ENCODE results near the gene EVL. TPM values are rescaled to one million over a fixed set of nuclear protein-coding genes. Genes with fewer than 3 reads are reported as not detected.

EVL gene
- total RNA-seq, 1 donor from 2014 or later, result 11.7 TPM

DNA sequence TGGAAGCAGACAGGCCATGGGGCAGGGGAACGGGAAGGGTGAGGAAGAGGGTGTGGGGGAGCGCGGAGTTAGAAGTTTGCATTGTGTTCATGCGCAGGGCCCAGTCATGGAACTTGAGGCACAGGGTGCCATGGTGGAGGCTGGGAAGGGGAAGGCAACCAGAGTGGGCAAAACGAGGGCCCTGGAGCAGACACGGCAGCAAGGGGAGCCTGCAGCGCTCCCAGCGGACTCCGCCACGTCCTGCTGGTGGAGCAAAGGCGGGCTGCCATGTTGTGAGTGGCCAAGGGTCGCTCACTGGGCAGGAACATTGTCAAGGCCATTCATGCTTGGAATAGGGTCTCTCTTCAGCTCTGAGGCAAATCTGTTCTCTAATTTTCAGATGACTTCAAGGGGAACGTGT, 73.7 kb downstream of the EVL start:
- no peaks in the 10 kb centered on the region for H3K9me3 ChIP-seq
- no peaks in the 10 kb centered on the region for H3K4me1 ChIP-seq
- H3K27ac ChIP-seq, result no peak overlapping the region
- no peaks in the 10 kb centered on the region for H3K27me3 ChIP-seq
- intact Hi-C loops (cut with DNase I), result no loop called here
- H3K4me3 ChIP-seq, result no peak overlapping the region
- peaks cover 3 to 4% of the 10 kb centered on the region in 2 donors for H3K36me3 ChIP-seq
- TF ChIP-seq, protein P1, sequence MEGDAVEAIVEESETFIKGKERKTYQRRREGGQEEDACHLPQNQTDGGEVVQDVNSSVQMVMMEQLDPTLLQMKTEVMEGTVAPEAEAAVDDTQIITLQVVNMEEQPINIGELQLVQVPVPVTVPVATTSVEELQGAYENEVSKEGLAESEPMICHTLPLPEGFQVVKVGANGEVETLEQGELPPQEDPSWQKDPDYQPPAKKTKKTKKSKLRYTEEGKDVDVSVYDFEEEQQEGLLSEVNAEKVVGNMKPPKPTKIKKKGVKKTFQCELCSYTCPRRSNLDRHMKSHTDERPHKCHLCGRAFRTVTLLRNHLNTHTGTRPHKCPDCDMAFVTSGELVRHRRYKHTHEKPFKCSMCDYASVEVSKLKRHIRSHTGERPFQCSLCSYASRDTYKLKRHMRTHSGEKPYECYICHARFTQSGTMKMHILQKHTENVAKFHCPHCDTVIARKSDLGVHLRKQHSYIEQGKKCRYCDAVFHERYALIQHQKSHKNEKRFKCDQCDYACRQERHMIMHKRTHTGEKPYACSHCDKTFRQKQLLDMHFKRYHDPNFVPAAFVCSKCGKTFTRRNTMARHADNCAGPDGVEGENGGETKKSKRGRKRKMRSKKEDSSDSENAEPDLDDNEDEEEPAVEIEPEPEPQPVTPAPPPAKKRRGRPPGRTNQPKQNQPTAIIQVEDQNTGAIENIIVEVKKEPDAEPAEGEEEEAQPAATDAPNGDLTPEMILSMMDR (IDR thresholded peaks at IDR 0.05), result no peak
- DNase-seq (ENCODE audit: low spot score in 2 of 2), result no peak

DNA sequence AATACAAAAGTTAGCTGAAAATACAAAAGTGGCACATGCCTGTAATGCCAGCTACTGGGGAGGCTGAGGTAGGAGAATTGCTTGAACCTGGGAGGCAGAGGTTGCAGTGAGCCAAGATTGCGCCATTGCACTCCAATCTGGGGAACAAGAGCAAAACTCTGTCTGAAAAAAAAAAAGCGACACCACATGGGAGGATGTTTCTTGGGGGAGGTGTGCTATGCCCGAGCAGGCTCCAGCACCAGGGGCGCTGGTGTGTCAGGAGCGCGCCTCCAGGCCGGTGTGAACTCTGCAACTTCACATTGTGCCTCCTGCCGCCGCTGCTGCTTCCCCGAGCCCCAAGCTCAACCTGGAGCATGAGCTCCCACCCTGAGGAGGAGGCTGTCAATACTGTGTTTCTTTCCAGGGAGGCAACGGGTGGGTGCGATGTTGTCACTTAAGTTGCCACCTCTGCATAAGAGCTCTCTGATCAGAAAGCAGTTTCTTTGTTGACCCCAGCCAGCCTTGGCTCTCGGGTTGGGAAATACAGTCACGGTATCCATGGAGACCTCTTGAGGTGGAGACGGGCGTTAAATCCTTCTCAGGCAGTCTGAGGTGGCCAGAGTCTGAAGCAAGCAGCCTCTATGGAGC, 75.3 kb downstream of the EVL start:
- Histone ChIP-seq H3K27ac (no peak overlapping the region), H3K36me3 (peaks cover 0 to 4% of the 10 kb centered on the region in 2 donors), H3K9me3 (no peaks in the 10 kb centered on the region), H3K27me3 (no peaks in the 10 kb centered on the region), H3K4me3 (no peak overlapping the region), H3K4me1 (no peaks in the 10 kb centered on the region)
- intact Hi-C loops (cut with DNase I), result no loop called here
- TF ChIP-seq, protein P1 (IDR thresholded peaks at IDR 0.05), result no peak
- DNase-seq (ENCODE audit: low spot score in 2 of 2), result no peak

DNA sequence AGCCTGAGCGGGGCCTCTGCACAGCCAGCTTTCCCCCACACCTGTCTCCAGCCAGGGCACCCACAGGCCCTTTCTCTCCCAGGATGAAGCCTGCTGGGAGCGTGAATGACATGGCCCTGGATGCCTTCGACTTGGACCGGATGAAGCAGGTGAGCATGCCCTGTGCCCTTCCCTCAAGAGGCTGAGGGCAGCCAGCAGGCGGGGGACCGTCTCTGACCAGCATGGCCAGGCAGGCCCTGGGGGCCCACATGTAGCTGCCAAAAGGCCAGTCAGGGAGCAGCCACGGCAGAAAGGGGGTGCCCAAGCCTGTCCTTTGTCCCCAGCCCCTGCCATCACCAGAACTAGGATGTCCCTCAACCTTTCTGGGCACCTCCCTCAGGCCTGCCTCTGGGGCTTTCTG, 75.9 kb downstream of the EVL start:
- DNase-seq (ENCODE audit: low spot score in 2 of 2), result no peak
- intact Hi-C loops (cut with DNase I), result no loop called here
- no peaks in the 10 kb centered on the region for H3K4me1 ChIP-seq
- H3K27ac ChIP-seq, result no peak overlapping the region
- TF ChIP-seq, protein P1 (IDR thresholded peaks at IDR 0.05), result no peak
- H3K27me3 ChIP-seq, result no peaks in the 10 kb centered on the region
- H3K4me3 ChIP-seq, result no peak overlapping the region
- H3K9me3 ChIP-seq, result no peaks in the 10 kb centered on the region
- peaks cover 0 to 4% of the 10 kb centered on the region in 2 donors for H3K36me3 ChIP-seq

DNA sequence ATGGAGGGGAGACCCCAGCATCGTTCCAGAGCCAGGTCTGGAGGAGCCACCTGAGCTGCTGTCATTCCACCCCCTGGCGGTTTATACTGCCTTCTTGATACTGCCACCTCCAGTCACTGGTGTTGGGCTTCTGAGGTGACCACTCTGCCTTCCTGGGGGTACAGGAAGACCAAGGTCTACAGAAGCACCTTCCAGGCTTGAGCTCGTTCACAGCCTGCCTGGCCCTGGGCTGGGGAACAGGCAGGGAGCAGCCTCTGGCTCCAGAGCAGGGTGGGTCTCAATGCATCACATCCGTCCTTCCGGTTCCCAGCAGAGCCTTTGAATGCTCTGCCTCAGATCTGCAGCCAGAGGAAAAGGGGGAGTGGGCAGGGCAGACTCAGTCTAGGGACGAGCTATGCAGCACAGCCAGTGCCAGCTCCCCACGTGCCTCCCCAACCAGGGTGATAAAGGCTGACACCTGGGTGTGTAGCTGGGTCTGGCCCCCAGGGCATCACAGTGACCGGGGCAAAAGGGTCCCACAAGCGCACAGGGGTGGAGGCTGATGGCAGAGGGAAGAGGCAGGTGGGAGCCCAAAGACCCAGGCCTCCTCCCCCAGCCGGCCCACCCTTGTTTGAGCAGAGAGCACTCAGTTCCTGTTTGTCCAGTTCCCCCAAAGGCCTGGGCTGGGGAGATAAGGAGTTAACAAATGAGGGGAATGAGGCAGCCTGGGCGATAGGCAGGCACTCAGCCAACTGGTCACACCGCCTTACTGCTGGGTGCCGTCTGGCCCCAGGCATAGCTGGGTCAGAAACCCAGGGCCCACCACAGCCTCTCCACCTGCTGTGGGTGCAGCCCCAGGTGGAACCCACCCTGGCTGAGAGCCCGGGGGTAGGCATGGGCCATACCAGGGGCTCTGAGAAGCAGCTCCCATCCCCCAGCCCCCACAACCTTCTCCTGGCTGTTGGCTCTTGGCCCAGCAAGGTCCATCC, 77.1 kb downstream of the EVL start:
- TF ChIP-seq, protein P1 (IDR thresholded peaks at IDR 0.05), result no peak
- no peak for DNase-seq (ENCODE audit: low spot score in 2 of 2)
- Histone ChIP-seq H3K4me1 (no peaks in the 10 kb centered on the region), H3K36me3 (peaks cover 0 to 4% of the 10 kb centered on the region in 2 donors), H3K27ac (peak overlapping the region in 1 of 2 donors; percentile 27), H3K27me3 (no peaks in the 10 kb centered on the region), H3K4me3 (no peak overlapping the region), H3K9me3 (no peaks in the 10 kb centered on the region)
- intact Hi-C loops (cut with DNase I), result no loop called here

DNA sequence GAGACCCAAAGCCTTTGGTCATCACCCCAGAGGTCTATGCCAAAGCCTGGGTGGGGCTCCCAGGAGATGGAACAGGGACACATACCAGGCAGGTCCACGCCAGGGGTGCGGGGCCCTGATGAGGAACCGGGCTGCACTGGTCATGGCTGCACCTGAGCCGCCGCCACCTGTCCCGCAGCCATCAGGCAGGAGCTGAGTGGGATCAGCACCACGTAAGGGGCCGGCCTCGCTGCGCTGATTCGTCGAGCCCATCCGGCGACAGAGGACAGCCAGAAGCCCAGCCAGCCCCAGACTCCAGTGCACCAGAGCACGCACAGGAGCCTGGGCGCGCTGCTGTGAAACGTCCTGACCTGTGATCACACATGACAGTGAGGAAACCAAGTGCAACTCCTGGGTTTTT, 78.3 kb downstream of the EVL start:
- no peak for DNase-seq (ENCODE audit: low spot score in 2 of 2)
- TF ChIP-seq, protein P1 (IDR thresholded peaks at IDR 0.05), result no peak
- H3K36me3 ChIP-seq, result peaks cover 0 to 4% of the 10 kb centered on the region in 2 donors
- no peaks in the 10 kb centered on the region for H3K27me3 ChIP-seq
- intact Hi-C loops (cut with DNase I), result no loop called here
- H3K27ac ChIP-seq, result no peak overlapping the region
- H3K4me1 ChIP-seq, result no peaks in the 10 kb centered on the region
- no peak overlapping the region for H3K4me3 ChIP-seq
- no peaks in the 10 kb centered on the region for H3K9me3 ChIP-seq
